Subcutaneous preadipocyte (primary cell): ENCODE measurements around the gene GGT6. TPM values are rescaled to one million over a fixed set of nuclear protein-coding genes. Genes with fewer than 3 reads are reported as not detected.

Experiments
- total RNA-seq: library from RNA; depleted of rRNA; stranded (reverse); fragments of >200 nt; gene quantifications from 2 replicates; pipeline ENCODE4 v1.2.3, GENCODE V29; 2012

GGT6 gene
- not detected in 2 replicates for total RNA-seq

GRCh38 chr17:4560421-4560820, at the start of gene GGT6:
Gene GGT6, minus strand, starts transcription at chr17:4560577. Its CDS starts 56 bp downstream, at chr17:4560521.

GRCh38 chr17:4584101-4584916, 23.9 kb upstream of the GGT6 start, which contains the start of gene SMTNL2:
Gene SMTNL2, plus strand, starts transcription at chr17:4584529. Its CDS starts 77 bp downstream, at chr17:4584606.

GRCh38 chr17:4554997-4555799, 5.2 kb downstream of the GGT6 start, which contains the start of gene MYBBP1A:
Gene MYBBP1A, minus strand, starts transcription at chr17:4555384. Its CDS starts 60 bp downstream, at chr17:4555324.

Other genes starting within 250 kb of the GGT6 start
- 25.7 and 35.8 TPM in 2 replicates for gene UBE2G1, start 193.9 kb downstream of the GGT6 start, total RNA-seq
- gene SPNS3, start 126.6 kb downstream of the GGT6 start, total RNA-seq = not detected in 2 replicates
- 0.37 and 0.39 TPM in 2 replicates for gene SPNS2, start 61.7 kb downstream of the GGT6 start, total RNA-seq
- gene MYBBP1A, start 5.2 kb downstream of the GGT6 start, total RNA-seq = 87.5 and 108 TPM in 2 replicates
- gene SMTNL2, start 24.0 kb upstream of the GGT6 start, total RNA-seq = not detected in 2 replicates
- not detected in 2 replicates for gene ALOX15, start 81.1 kb upstream of the GGT6 start, total RNA-seq
- gene PELP1, start 143.6 kb upstream of the GGT6 start, total RNA-seq = 22.8 and 30.1 TPM in 2 replicates
- gene ARRB2, start 150.1 kb upstream of the GGT6 start, total RNA-seq = 9.2 and 16.0 TPM in 2 replicates
- gene MED11, start 170.9 kb upstream of the GGT6 start, total RNA-seq = 13.5 and 16.9 TPM in 2 replicates
- gene ZMYND15, start 179.3 kb upstream of the GGT6 start, total RNA-seq = 0.20 TPM in 1 of 2 replicates, not detected in the other
- 1.6 and 2.6 TPM in 2 replicates for gene CXCL16, start 179.4 kb upstream of the GGT6 start, total RNA-seq
- not detected in 2 replicates for gene TM4SF5, start 211.3 kb upstream of the GGT6 start, total RNA-seq
- 0.59 TPM in 1 of 2 replicates, not detected in the other for gene VMO1, start 225.8 kb upstream of the GGT6 start, total RNA-seq
- gene GLTPD2, start 228.4 kb upstream of the GGT6 start, total RNA-seq = 0.37 TPM in 1 of 2 replicates, not detected in the other
- gene PSMB6, start 235.6 kb upstream of the GGT6 start, total RNA-seq = 111 and 116 TPM in 2 replicates
- 17.6 and 18.2 TPM in 2 replicates for gene PLD2, start 246.6 kb upstream of the GGT6 start, total RNA-seq